Mesendoderm (in vitro differentiated cells): ENCODE measurements around the gene CSRP2.

ENCODE experiments used
- DNase-seq: peaks from one replicate; pipeline ENCODE4 v3.0.0; 2013
- H2AK5ac ChIP-seq: 2 replicates; pipeline ENCODE4 v1.6.1; 2013; ENCODE audit warnings: low read length, inconsistent platforms
- H2BK120ac ChIP-seq: 2 replicates; pipeline ENCODE4 v1.6.1; 2013; ENCODE audit warnings: low read depth, mild to moderate bottlenecking, low read length, moderate library complexity, mixed read lengths
- H2BK15ac ChIP-seq: replicated peaks from 2 replicates; pipeline ENCODE4 v1.6.1; 2013; ENCODE audit warnings: low read depth, mild to moderate bottlenecking, moderate library complexity
- H2BK5ac ChIP-seq: 2 replicates; pipeline ENCODE4 v1.6.1; 2013; ENCODE audit warnings: low read length, inconsistent platforms
- H3K18ac ChIP-seq: 2 replicates; pipeline ENCODE4 v1.6.1; 2013; ENCODE audit warnings: mild to moderate bottlenecking, low read length, mixed read lengths
- H3K23ac ChIP-seq: one replicate; pipeline ENCODE4 v1.6.1; 2013; ENCODE audit warnings: low read length
- H3K27ac ChIP-seq: 2 replicates; pipeline ENCODE4 v1.5.1; 2013; ENCODE audit warnings: low read depth, mild to moderate bottlenecking, inconsistent platforms, low read length, moderate library complexity
- H3K27me3 ChIP-seq: 2 replicates; pipeline ENCODE4 v1.6.1; 2013; ENCODE audit warnings: low read length, control low read depth, mild to moderate bottlenecking, inconsistent platforms; ENCODE audit not compliant: insufficient read depth, poor library complexity
- H3K36me3 ChIP-seq: 2 replicates; pipeline ENCODE4 v1.6.1; 2013; ENCODE audit warnings: low read length, inconsistent platforms; ENCODE audit not compliant: control insufficient read depth, insufficient read depth
- H3K4ac ChIP-seq: one replicate; pipeline ENCODE4 v1.6.1; 2013; ENCODE audit warnings: low read depth, mild to moderate bottlenecking, low read length, moderate library complexity
- H3K4me1 ChIP-seq: 2 replicates; pipeline ENCODE4 v1.6.1; 2013; ENCODE audit warnings: low read depth, low read length, inconsistent platforms; ENCODE audit not compliant: control insufficient read depth
- H3K4me2 ChIP-seq: 2 replicates; pipeline ENCODE4 v1.6.1; 2013; ENCODE audit warnings: low read length
- H3K4me3 ChIP-seq: 2 replicates; pipeline ENCODE4 v1.5.1; 2013; ENCODE audit warnings: mild to moderate bottlenecking, low read length
- H3K56ac ChIP-seq: one replicate; pipeline ENCODE4 v1.6.1; 2013; ENCODE audit warnings: low read length
- H3K79me1 ChIP-seq: 2 replicates; pipeline ENCODE4 v1.6.1; 2013; ENCODE audit warnings: low read length, inconsistent platforms
- H3K79me2 ChIP-seq: 2 replicates; pipeline ENCODE4 v1.6.1; 2013; ENCODE audit warnings: mild to moderate bottlenecking, low read length; ENCODE audit not compliant: control insufficient read depth, insufficient read depth
- H3K9ac ChIP-seq: 2 replicates; pipeline ENCODE4 v1.6.1; 2013; ENCODE audit warnings: low read length, inconsistent platforms
- H4K5ac ChIP-seq: one replicate; pipeline ENCODE4 v1.6.1; 2013; ENCODE audit warnings: low read length
- H4K8ac ChIP-seq: one replicate; pipeline ENCODE4 v1.6.1; 2013; ENCODE audit warnings: low read depth, mild to moderate bottlenecking, control low read depth, low read length, moderate library complexity
- WGBS: extraction: QIAGEN DNeasy Blood & Tissue Kit; methylation state at CpG from one replicate; pipeline ENCODE4 v1.1.7; 2013; ENCODE audit warnings: low lambda C conversion rate, missing lambda C conversion rate; ENCODE audit not compliant: insufficient coverage; ENCODE audit errors: extremely low coverage; 5-methylcytosine and 5-hydroxymethylcytosine counted together

CSRP2 gene

DNA sequence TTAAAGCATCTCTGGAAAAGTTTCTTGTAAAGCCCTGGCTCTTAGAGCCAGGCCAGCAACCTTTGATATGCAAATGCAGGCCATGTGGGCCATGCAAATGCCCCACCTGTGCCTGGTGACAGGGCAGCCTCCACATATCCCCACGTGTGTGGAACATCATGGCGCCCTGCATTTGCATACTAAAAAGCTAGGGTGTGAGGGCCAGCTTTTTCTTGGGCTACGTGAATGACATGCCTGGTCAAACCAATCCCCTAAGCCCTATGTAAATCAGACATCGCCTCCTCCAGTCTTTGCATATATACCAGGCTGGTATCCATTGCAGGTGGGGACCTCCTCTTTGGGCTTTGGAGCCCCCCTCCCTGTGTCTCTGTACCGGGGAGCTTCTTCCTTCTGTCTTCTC, 6.4 kb downstream of the CSRP2 start:
- Histone ChIP-seq H3K79me2 (peaks cover 23% of the 10 kb centered on the region), H3K4me3 (no peak overlapping the region), H4K5ac (no peak overlapping the region), H2BK120ac (no peak overlapping the region), H3K79me1 (peaks cover 14% of the 10 kb centered on the region), H3K27ac (no peak overlapping the region), H2AK5ac (no peak overlapping the region), H3K56ac (no peak overlapping the region), H3K27me3 (no peaks in the 10 kb centered on the region), H3K18ac (no peak overlapping the region), H2BK5ac (no peak overlapping the region), H3K23ac (no peak overlapping the region), H3K36me3 (no peaks in the 10 kb centered on the region), H3K9ac (no peak overlapping the region), H2BK15ac (no peak overlapping the region), H3K4me2 (no peak overlapping the region), H4K8ac (no peak overlapping the region), H3K4ac (no peak overlapping the region), H3K4me1 (peaks cover 5% of the 10 kb centered on the region)
- DNase-seq = peak; percentile 33
- no CpG with 5 or more reads among the region's 5 CpGs for WGBS

DNA sequence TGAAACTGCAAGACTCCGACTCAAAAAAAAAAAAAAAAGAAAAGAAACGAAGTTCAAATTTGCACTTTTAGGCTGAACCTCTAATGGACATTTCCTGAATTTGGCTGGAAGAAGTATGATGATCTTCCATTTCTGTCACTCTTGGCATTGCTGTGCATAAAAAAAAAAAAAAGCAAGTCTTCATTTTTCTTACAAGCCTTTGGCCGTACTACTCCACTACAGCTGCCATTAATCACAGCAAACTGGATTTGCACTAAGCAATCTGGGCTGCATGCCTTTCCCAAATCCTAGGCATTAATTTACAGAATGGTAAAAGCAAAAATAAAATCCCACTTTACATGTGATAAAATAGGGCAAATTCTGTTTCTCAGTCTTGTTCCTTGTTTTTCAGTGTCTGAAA, 7.1 kb downstream of the CSRP2 start:
- Histone ChIP-seq H2AK5ac (no peak overlapping the region), H3K27ac (no peak overlapping the region), H2BK120ac (no peak overlapping the region), H3K79me2 (peaks cover 18% of the 10 kb centered on the region), H4K5ac (no peak overlapping the region), H3K18ac (no peak overlapping the region), H3K4me3 (no peak overlapping the region), H3K23ac (no peak overlapping the region), H3K36me3 (no peaks in the 10 kb centered on the region), H3K27me3 (no peaks in the 10 kb centered on the region), H3K4me2 (no peak overlapping the region), H4K8ac (no peak overlapping the region), H2BK15ac (no peak overlapping the region), H3K4ac (no peak overlapping the region), H3K9ac (no peak overlapping the region), H3K79me1 (peaks cover 13% of the 10 kb centered on the region), H3K4me1 (peaks cover under 1% of the 10 kb centered on the region), H3K56ac (no peak overlapping the region), H2BK5ac (no peak overlapping the region)
- no CpG with 5 or more reads among the region's 3 CpGs for WGBS
- DNase-seq = no peak

DNA sequence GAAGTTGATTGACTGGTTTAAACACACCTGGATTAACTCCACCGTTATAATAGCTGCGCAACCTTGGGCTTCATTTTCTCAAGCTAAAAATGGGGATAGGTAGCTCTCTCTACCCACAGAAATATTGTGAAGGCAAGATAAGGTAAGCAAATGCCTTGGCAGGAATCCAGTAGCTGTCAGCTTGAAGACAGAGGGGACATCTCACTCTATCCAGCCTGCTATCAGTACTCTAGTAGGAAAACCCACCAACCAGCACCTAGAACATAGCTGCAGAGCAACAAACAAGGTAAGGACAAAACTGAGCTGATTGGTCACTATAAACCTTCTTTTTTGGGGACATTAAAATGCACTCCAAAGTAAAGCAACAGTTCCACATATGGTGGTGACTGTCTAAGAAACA, 7.7 kb downstream of the CSRP2 start:
- H3K27me3 ChIP-seq = no peaks in the 10 kb centered on the region
- H2BK15ac ChIP-seq = no peak overlapping the region
- H3K18ac ChIP-seq = no peak overlapping the region
- no peak overlapping the region for H2AK5ac ChIP-seq
- peaks cover 13% of the 10 kb centered on the region for H3K79me1 ChIP-seq
- no CpG with 5 or more reads among the region's 2 CpGs for WGBS
- no peaks in the 10 kb centered on the region for H3K4me1 ChIP-seq
- no peak overlapping the region for H3K4me3 ChIP-seq
- H3K9ac ChIP-seq = no peak overlapping the region
- H3K27ac ChIP-seq = no peak overlapping the region
- H3K56ac ChIP-seq = no peak overlapping the region
- no peaks in the 10 kb centered on the region for H3K36me3 ChIP-seq
- no peak overlapping the region for H3K23ac ChIP-seq
- H2BK120ac ChIP-seq = no peak overlapping the region
- H4K8ac ChIP-seq = no peak overlapping the region
- H4K5ac ChIP-seq = no peak overlapping the region
- no peak overlapping the region for H2BK5ac ChIP-seq
- H3K79me2 ChIP-seq = peaks cover 13% of the 10 kb centered on the region
- no peak overlapping the region for H3K4me2 ChIP-seq
- DNase-seq = no peak
- no peak overlapping the region for H3K4ac ChIP-seq

DNA sequence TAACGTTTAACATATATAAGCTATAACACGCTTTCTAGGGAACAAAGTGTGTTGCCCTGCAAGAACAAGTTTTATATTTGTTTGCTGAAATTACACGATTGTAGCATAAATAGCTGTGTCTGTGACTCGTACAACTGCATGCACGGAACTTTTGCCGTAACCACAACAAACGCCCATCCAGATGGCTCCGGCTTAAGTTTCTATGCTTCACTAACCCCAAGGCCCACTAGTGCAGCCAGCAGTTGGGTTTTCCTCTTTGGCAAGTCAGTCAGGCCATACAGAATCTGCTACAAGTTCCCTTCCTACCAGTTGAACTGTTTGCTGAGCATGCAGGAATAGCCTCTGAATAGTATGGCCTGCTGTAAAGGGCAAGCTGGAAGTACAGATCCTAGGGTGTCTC, 12.1 kb downstream of the CSRP2 start:
- Histone ChIP-seq H2AK5ac (no peak overlapping the region), H3K4me3 (no peak overlapping the region)

DNA sequence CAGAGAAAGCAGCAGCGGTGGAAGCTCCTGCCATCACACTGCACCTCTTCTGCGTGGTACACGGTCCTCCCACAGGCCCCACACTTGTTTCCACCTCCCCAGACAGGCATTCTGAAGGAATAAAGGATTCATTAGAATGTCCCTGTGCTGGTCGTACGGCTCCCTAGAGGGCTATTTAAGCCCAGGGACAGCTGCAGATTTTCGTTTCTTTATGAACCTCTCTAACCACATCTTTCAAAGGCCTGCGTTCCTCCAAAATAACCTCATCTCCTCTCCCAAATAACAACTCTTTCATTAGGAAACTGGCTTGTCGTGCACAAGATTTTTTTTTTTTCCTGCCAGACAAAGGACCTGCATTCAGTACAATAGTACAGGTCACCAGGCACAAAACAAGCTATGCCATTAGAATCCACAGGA, 12.7 kb downstream of the CSRP2 start:
- no peaks in the 10 kb centered on the region for H3K4me1 ChIP-seq
- no peak overlapping the region for H2BK15ac ChIP-seq
- H3K9ac ChIP-seq = no peak overlapping the region
- no peak overlapping the region for H2AK5ac ChIP-seq
- H3K27ac ChIP-seq = peak overlapping the region; percentile 49
- no peak overlapping the region for H3K23ac ChIP-seq
- no peak overlapping the region for H3K4me3 ChIP-seq
- no peak overlapping the region for H2BK5ac ChIP-seq
- DNase-seq = no peak
- peaks cover 3% of the 10 kb centered on the region for H3K79me2 ChIP-seq
- H4K8ac ChIP-seq = no peak overlapping the region
- H3K36me3 ChIP-seq = no peaks in the 10 kb centered on the region
- H3K4ac ChIP-seq = no peak overlapping the region
- H3K4me2 ChIP-seq = no peak overlapping the region
- H3K56ac ChIP-seq = no peak overlapping the region
- peaks cover 9% of the 10 kb centered on the region for H3K79me1 ChIP-seq
- no peaks in the 10 kb centered on the region for H3K27me3 ChIP-seq
- no peak overlapping the region for H2BK120ac ChIP-seq
- H4K5ac ChIP-seq = no peak overlapping the region
- H3K18ac ChIP-seq = no peak overlapping the region
- WGBS = 100% methylated on average over 1 of the region's 8 CpGs

More for the DNA sequence above, 12.1 kb downstream of the CSRP2 start:
- Histone ChIP-seq H3K56ac (no peak overlapping the region), H4K5ac (no peak overlapping the region), H3K18ac (no peak overlapping the region), H3K4ac (no peak overlapping the region), H3K4me2 (no peak overlapping the region), H3K27ac (no peak overlapping the region), H3K36me3 (no peaks in the 10 kb centered on the region), H3K79me1 (peaks cover 9% of the 10 kb centered on the region), H2BK15ac (no peak overlapping the region), H4K8ac (no peak overlapping the region), H3K27me3 (no peaks in the 10 kb centered on the region), H3K79me2 (peaks cover 4% of the 10 kb centered on the region), H2BK120ac (no peak overlapping the region), H3K23ac (no peak overlapping the region), H3K9ac (no peak overlapping the region), H2BK5ac (no peak overlapping the region), H3K4me1 (no peaks in the 10 kb centered on the region)
- no peak for DNase-seq
- no CpG with 5 or more reads among the region's 8 CpGs for WGBS

DNA sequence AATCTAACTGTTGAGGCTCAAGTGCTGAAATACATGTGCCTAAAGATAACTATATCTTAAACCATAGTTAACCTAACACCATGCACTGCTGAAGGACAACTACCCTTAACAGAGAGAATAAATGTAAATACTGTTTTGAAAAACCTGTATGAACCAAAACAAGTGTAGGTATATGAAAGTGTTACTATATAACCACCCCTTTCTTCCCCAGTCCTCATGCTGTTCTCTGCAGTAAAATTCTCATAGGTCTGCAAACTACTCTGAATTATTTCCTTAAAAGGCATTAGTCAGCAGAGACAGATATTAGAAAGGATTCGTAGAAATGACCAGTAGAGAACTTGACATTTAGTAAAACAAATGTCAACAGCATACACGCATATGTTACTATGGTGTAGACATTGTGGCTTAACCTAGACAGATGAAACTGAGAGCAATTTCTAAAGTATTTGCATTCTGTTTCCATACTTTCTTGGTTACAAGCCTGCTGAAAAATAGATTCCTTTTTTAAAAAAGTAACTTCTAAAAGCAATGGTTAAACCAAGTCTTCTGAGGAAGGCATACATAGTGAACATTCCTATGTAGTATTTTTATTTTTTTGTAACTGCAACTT, 13.9 kb downstream of the CSRP2 start:
- Histone ChIP-seq H3K79me2 (peaks cover 3% of the 10 kb centered on the region), H3K23ac (no peak overlapping the region), H3K36me3 (no peaks in the 10 kb centered on the region), H3K79me1 (peaks cover 9% of the 10 kb centered on the region), H3K4ac (no peak overlapping the region), H4K8ac (no peak overlapping the region), H3K4me2 (no peak overlapping the region), H3K9ac (no peak overlapping the region), H2BK5ac (no peak overlapping the region), H3K27ac (no peak overlapping the region), H3K27me3 (no peaks in the 10 kb centered on the region), H2BK120ac (no peak overlapping the region), H2BK15ac (no peak overlapping the region), H3K18ac (no peak overlapping the region), H3K56ac (no peak overlapping the region), H3K4me1 (no peaks in the 10 kb centered on the region), H4K5ac (no peak overlapping the region), H3K4me3 (no peak overlapping the region), H2AK5ac (no peak overlapping the region)
- no peak for DNase-seq
- no CpG with 5 or more reads among the region's 2 CpGs for WGBS
